ENCODE results near the gene ERO1B. TPM values are rescaled to one million over a fixed set of nuclear protein-coding genes. Genes with fewer than 3 reads are reported as not detected.
"Not testable (repeated sequence)": the region's sequence is repeated elsewhere in the genome, so short reads cannot be mapped to it uniquely, and the experiment has no call there.

The ERO1B gene
- total RNA-seq, 4 donors from 2014 or later = 7.7 to 14.8 (median 10.9) TPM

GRCh38 chr1:236321101-236321500, 39.3 kb upstream of the ERO1B start:
- DNase-seq (ENCODE audit: low spot score) (no peak), ATAC-seq (ENCODE audit: low FRiP score) (no peak)
- TF ChIP-seq CTCF (IDR thresholded peaks at IDR 0.05) = no peak

GRCh38 chr1:236320671-236321070, 38.9 kb upstream of the ERO1B start:
- TF ChIP-seq CTCF (IDR thresholded peaks at IDR 0.05) = no peak
- DNase-seq (ENCODE audit: low spot score) (no peak), ATAC-seq (ENCODE audit: low FRiP score) (no peak)

GRCh38 chr1:236320214-236320613, 38.5 kb upstream of the ERO1B start:
- TF ChIP-seq CTCF (IDR thresholded peaks at IDR 0.05) = no peak
- no peak for DNase-seq (ENCODE audit: low spot score)
- ATAC-seq (ENCODE audit: low FRiP score) = no peak

GRCh38 chr1:236316437-236316836, 34.7 kb upstream of the ERO1B start:
- DNase-seq (ENCODE audit: low spot score) (no peak), ATAC-seq (ENCODE audit: low FRiP score) (no peak)
- no peak for TF ChIP-seq CTCF (IDR thresholded peaks at IDR 0.05)

GRCh38 chr1:236315518-236315917, 33.8 kb upstream of the ERO1B start:
- ATAC-seq (ENCODE audit: low FRiP score) = no peak
- no peak for DNase-seq (ENCODE audit: low spot score)
- no peak for TF ChIP-seq CTCF (IDR thresholded peaks at IDR 0.05)

GRCh38 chr1:236315092-236315491, 33.3 kb upstream of the ERO1B start:
- DNase-seq (ENCODE audit: low spot score) (no peak), ATAC-seq (ENCODE audit: low FRiP score) (no peak)
- TF ChIP-seq CTCF (IDR thresholded peaks at IDR 0.05) = no peak

- DNase-seq (ENCODE audit: low spot score); ATAC-seq (ENCODE audit: low FRiP score): not testable (repeated sequence)
Measured at GRCh38 chr1:236314050-236314449, 32.3 kb upstream of the ERO1B start.

GRCh38 chr1:236313427-236313826, 31.7 kb upstream of the ERO1B start:
- no peak for TF ChIP-seq CTCF (IDR thresholded peaks at IDR 0.05)
- DNase-seq (ENCODE audit: low spot score) = no peak
- no peak for ATAC-seq (ENCODE audit: low FRiP score)

Data from omental fat pad (tissue), 4 donors.